ENCODE measurements around the gene PCDH12.

Gene PCDH12

GRCh38 chr5:141906517-141906916 lies 51.5 kb downstream of the PCDH12 start:
- no peak for DNase-seq

- DNase-seq: no peak
Measured at GRCh38 chr5:141904551-141904950, 53.5 kb downstream of the PCDH12 start.

- no peak for DNase-seq
Measured at GRCh38 chr5:141903261-141903660, 54.7 kb downstream of the PCDH12 start.

- DNase-seq: no peak
Measured at GRCh38 chr5:141902015-141902814, 55.8 kb downstream of the PCDH12 start.

- DNase-seq: no peak
Measured at GRCh38 chr5:141898448-141899049, 59.5 kb downstream of the PCDH12 start.

- no peak for DNase-seq
Measured at GRCh38 chr5:141897425-141897824, 60.6 kb downstream of the PCDH12 start.
